Neural progenitor cell (in vitro differentiated cells): ENCODE results near the gene DENND5B. TPM values are rescaled to one million over a fixed set of nuclear protein-coding genes. Genes with fewer than 3 reads are reported as not detected.
A peak's percentile ranks its signal among the peaks of the same experiment; 100 is the strongest.

ENCODE experiments used
- DNase-seq: peaks from one replicate; pipeline ENCODE4 v3.0.0-alpha.2; 2016; ENCODE audit warnings: low spot score
- H2AFZ ChIP-seq: fragments of 200-600 bp; sonication (generic); replicated peaks from 2 replicates; pipeline ENCODE4 v1.6.1; 2016; ENCODE audit warnings: antibody characterized with exemption
- H3F3A ChIP-seq: fragments of 200-600 bp; sonication (generic); 2 replicates; pipeline ENCODE4 v1.6.1; 2016; ENCODE audit warnings: antibody characterized with exemption, low read depth
- H3K27ac ChIP-seq: fragments of 200-600 bp; sonication (generic); 2 replicates; pipeline ENCODE4 v1.5.1; 2016; ENCODE audit warnings: mild to moderate bottlenecking
- H3K27me3 ChIP-seq: fragments of 200-600 bp; sonication (generic); 2 replicates; pipeline ENCODE4 v1.6.1; 2016; ENCODE audit warnings: mild to moderate bottlenecking, moderate library complexity
- H3K36me3 ChIP-seq: fragments of 200-600 bp; sonication (generic); 2 replicates; pipeline ENCODE4 v1.5.1; 2016
- H3K4me1 ChIP-seq: fragments of 200-600 bp; sonication (generic); 2 replicates; pipeline ENCODE4 v1.6.1; 2016; ENCODE audit warnings: mixed run types
- H3K4me2 ChIP-seq: fragments of 200-600 bp; sonication (generic); 2 replicates; pipeline ENCODE4 v1.6.1; 2016
- H3K4me3 ChIP-seq: fragments of 200-600 bp; sonication (generic); 2 replicates; pipeline ENCODE4 v1.5.1; 2016
- H3K79me2 ChIP-seq: fragments of 200-600 bp; sonication (generic); 2 replicates; pipeline ENCODE4 v1.6.1; 2016; ENCODE audit warnings: low read depth
- H3K9ac ChIP-seq: fragments of 200-600 bp; sonication (generic); 2 replicates; pipeline ENCODE4 v1.6.1; 2016
- H3K9me3 ChIP-seq: fragments of 200-600 bp; sonication (generic); 2 replicates; pipeline ENCODE4 v1.5.1; 2016; ENCODE audit warnings: low read depth
- H4K20me1 ChIP-seq: fragments of 200-600 bp; sonication (generic); 2 replicates; pipeline ENCODE4 v1.6.1; 2016; ENCODE audit warnings: low read depth
- H3K27ac Mint-ChIP-seq: 3 replicates; pipeline ENCODE4 v1.8.0; 2021; ENCODE audit warnings: mixed read lengths
- H3K27me3 Mint-ChIP-seq: 2 replicates; pipeline ENCODE4 v1.8.0; 2022; ENCODE audit warnings: low read depth, mild to moderate bottlenecking, inconsistent platforms, moderate library complexity, mixed read lengths; ENCODE audit not compliant: insufficient read depth
- H3K36me3 Mint-ChIP-seq: 3 replicates; pipeline ENCODE4 v1.8.0; 2021; ENCODE audit warnings: mixed read lengths
- H3K4me1 Mint-ChIP-seq: 3 replicates; pipeline ENCODE4 v1.8.0; 2021; ENCODE audit warnings: mixed read lengths
- H3K4me3 Mint-ChIP-seq: 3 replicates; pipeline ENCODE4 v1.8.0; 2021; ENCODE audit warnings: mild to moderate bottlenecking, moderate library complexity, mixed read lengths
- H3K9me3 Mint-ChIP-seq: 3 replicates; pipeline ENCODE4 v1.8.0; 2020; ENCODE audit warnings: mixed read lengths
- EZH2 ChIP-seq: fragments of 200-600 bp; sonication (generic); IDR thresholded peaks from 2 replicates; pipeline ENCODE4 v1.6.1; 2017; ENCODE audit warnings: antibody characterized with exemption, mild to moderate bottlenecking, moderate library complexity
- EZH2phosphoT487 ChIP-seq: fragments of 200-600 bp; sonication (generic); IDR thresholded peaks from 2 replicates; pipeline ENCODE4 v1.6.1; 2017; ENCODE audit warnings: antibody characterized with exemption
- total RNA-seq: library from RNA; depleted of rRNA; stranded (reverse); fragments of >200 nt; gene quantifications from 2 replicates; pipeline ENCODE4 v1.2.3, GENCODE V29; 2015; ENCODE audit warnings: low replicate concordance
- TF ChIP-seq, protein P1 (sequence below): fragments of 200-600 bp; sonication (generic); IDR thresholded peaks from 2 replicates; pipeline ENCODE4 v1.5.1; 2017; ENCODE audit warnings: antibody characterized with exemption, mild to moderate bottlenecking

Gene DENND5B
- total RNA-seq, 1 donor from 2014 or later: 24.2 TPM

DNA sequence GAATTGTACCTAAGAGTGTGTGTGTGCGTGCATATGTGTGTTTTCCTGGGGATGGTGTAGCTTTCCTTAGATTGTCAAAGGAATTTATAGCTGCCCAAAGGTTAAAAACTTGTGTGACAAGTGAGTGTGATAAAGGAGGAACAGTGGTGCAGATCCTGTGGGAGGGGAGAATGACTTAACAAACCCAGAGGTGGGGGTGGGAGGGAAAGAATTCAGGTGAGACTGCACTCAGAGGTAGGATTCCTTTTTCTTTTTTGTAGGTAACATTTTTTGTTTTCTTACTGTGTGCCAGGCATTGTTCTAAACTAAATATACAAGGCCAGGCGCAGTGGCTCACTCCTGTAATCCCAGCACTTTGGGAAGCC is 219.7 kb downstream of the DENND5B start:
- no peak overlapping the region for H3K9ac ChIP-seq
- H3K36me3 ChIP-seq: no peaks in the 10 kb centered on the region
- no peaks in the 10 kb centered on the region for H3K9me3 Mint-ChIP-seq
- H3K4me2 ChIP-seq: peak overlapping the region; percentile 81
- H3K4me1 Mint-ChIP-seq: peaks cover 40% of the 10 kb centered on the region
- peak overlapping the region; percentile 98 for H3K27ac ChIP-seq
- H3K4me3 ChIP-seq: peak overlapping the region; percentile 38
- no peaks in the 10 kb centered on the region for H3K9me3 ChIP-seq
- H3K27ac Mint-ChIP-seq: peak overlapping the region; percentile 97
- TF ChIP-seq EZH2phosphoT487 (no peak), EZH2 (no peak)
- TF ChIP-seq, protein P1, sequence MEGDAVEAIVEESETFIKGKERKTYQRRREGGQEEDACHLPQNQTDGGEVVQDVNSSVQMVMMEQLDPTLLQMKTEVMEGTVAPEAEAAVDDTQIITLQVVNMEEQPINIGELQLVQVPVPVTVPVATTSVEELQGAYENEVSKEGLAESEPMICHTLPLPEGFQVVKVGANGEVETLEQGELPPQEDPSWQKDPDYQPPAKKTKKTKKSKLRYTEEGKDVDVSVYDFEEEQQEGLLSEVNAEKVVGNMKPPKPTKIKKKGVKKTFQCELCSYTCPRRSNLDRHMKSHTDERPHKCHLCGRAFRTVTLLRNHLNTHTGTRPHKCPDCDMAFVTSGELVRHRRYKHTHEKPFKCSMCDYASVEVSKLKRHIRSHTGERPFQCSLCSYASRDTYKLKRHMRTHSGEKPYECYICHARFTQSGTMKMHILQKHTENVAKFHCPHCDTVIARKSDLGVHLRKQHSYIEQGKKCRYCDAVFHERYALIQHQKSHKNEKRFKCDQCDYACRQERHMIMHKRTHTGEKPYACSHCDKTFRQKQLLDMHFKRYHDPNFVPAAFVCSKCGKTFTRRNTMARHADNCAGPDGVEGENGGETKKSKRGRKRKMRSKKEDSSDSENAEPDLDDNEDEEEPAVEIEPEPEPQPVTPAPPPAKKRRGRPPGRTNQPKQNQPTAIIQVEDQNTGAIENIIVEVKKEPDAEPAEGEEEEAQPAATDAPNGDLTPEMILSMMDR: no peak
- H3K4me1 ChIP-seq: peaks cover 38% of the 10 kb centered on the region
- no peaks in the 10 kb centered on the region for H3K36me3 Mint-ChIP-seq
- H3K4me3 Mint-ChIP-seq: peak overlapping the region; percentile 68
- H3K27me3 Mint-ChIP-seq: peaks cover 7% of the 10 kb centered on the region
- peak; percentile 42 for DNase-seq
- H3F3A ChIP-seq: peaks cover 65% of the 10 kb centered on the region
- no peaks in the 10 kb centered on the region for H3K27me3 ChIP-seq
- no peak overlapping the region for H2AFZ ChIP-seq
- peaks cover 30% of the 10 kb centered on the region for H3K79me2 ChIP-seq
- H4K20me1 ChIP-seq: no peaks in the 10 kb centered on the region

DNA sequence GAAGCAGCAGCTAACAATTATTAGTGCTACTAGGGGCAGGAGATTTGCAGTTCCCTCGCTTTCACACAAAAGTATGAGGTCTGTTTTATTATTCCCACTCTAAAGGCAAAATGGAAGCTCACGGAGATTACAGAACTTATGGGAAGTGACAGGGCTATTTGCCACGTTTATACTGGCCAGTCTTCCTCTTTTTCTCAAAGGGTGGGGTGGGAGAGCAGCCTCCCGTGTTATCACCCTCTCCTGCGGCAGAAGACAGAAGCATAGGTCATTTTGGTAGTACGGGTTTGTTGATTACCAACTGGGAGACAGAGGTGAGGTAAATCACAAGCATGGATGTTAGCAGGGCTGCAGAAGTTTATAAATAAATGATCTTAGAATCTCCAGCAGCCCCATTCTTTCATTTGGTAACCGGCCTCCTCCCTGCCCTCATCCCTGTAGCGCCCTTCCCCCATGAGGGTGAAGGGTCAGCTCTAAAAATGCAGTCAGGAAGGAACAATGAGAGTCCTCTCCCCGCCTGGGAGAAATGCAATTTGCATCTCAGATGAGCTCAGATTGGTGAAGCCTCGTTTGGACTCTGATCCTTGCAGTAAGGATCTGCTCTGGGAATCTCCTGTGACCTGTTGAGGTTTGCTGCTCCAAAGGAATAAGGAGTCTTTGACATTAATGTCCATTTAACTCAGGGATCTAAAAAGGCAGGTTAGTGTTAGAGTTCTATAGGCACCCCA is 220.2 kb downstream of the DENND5B start:
- peak overlapping the region; percentile 38 for H3K4me3 ChIP-seq
- peak overlapping the region; percentile 98 for H3K27ac ChIP-seq
- no peaks in the 10 kb centered on the region for H3K27me3 ChIP-seq
- peak overlapping the region; percentile 68 for H3K4me3 Mint-ChIP-seq
- peaks cover 36% of the 10 kb centered on the region for H3K79me2 ChIP-seq
- no peaks in the 10 kb centered on the region for H3K36me3 Mint-ChIP-seq
- no peaks in the 10 kb centered on the region for H4K20me1 ChIP-seq
- no peaks in the 10 kb centered on the region for H3K36me3 ChIP-seq
- DNase-seq: peak; percentile 92
- H3K9me3 Mint-ChIP-seq: no peaks in the 10 kb centered on the region
- H3K9ac ChIP-seq: peak overlapping the region; percentile 31
- peak overlapping the region; percentile 81 for H3K4me2 ChIP-seq
- peak overlapping the region; percentile 97 for H3K27ac Mint-ChIP-seq
- H2AFZ ChIP-seq: no peak overlapping the region
- no peak for TF ChIP-seq EZH2
- TF ChIP-seq, protein P1: no peak
- TF ChIP-seq EZH2phosphoT487: no peak
- peaks cover 40% of the 10 kb centered on the region for H3K4me1 Mint-ChIP-seq
- no peaks in the 10 kb centered on the region for H3K9me3 ChIP-seq
- H3K27me3 Mint-ChIP-seq: peaks cover 5% of the 10 kb centered on the region
- peaks cover 38% of the 10 kb centered on the region for H3K4me1 ChIP-seq
- H3F3A ChIP-seq: peaks cover 65% of the 10 kb centered on the region

DNA sequence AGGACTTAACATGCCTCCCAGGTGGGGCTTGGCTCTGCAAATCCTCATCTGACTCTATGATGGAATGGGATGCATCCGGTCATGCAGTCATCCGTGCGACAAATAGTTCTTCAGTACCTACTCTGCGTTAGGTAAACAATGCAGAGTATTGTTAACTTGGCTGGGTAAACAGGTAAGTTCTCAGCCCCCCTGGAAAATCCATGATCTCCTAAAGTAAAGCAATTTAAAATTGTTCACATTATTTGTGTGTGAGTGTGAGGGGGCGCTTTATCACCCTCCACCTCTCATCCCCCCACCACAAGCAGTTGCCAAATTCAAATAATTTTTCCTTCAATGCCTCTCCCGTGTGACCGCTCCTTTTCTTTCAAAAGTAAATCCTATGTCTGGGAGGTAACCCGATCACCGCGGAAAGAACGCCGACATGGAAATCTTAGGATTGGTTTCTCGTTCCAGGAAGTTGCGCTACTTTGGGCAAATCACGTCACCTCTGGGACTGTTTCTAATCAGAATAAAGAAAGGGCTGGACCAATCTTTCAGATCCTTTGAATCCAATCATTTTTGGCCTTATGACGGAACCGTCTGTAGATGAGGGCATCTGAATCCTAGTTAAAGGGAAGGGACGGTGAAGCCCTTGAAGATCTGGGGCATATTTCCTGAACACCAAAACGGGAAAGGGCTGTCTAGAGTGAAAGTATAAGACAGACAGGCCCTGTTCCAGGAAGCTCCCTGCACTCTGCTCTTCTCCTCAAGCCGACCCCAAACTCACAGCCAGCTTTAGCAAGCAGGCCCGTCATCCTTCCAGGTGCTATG is 221.0 kb downstream of the DENND5B start:
- peak overlapping the region; percentile 98 for H3K27ac ChIP-seq
- no peaks in the 10 kb centered on the region for H3K9me3 ChIP-seq
- H4K20me1 ChIP-seq: no peaks in the 10 kb centered on the region
- H3K79me2 ChIP-seq: peaks cover 44% of the 10 kb centered on the region
- Mint-ChIP-seq H3K4me1 (peaks cover 42% of the 10 kb centered on the region), H3K27ac (peak overlapping the region; percentile 97), H3K9me3 (no peaks in the 10 kb centered on the region), H3K27me3 (peaks cover 7% of the 10 kb centered on the region), H3K36me3 (no peaks in the 10 kb centered on the region), H3K4me3 (peak overlapping the region; percentile 68)
- H3K4me3 ChIP-seq: peak overlapping the region; percentile 38
- H3K4me1 ChIP-seq: peaks cover 40% of the 10 kb centered on the region
- peaks cover 66% of the 10 kb centered on the region for H3F3A ChIP-seq
- H3K4me2 ChIP-seq: peak overlapping the region; percentile 81
- H2AFZ ChIP-seq: peak overlapping the region; percentile 0
- DNase-seq: peak; percentile 78
- TF ChIP-seq EZH2phosphoT487 (no peak), EZH2 (no peak)
- TF ChIP-seq, protein P1: no peak
- peak overlapping the region; percentile 31 for H3K9ac ChIP-seq
- H3K36me3 ChIP-seq: no peaks in the 10 kb centered on the region
- no peaks in the 10 kb centered on the region for H3K27me3 ChIP-seq
